HG03196 (cell line): ENCODE results near the gene STMN1.

Source experiments
- ATAC-seq: cut with Tn5 transposase; IDR thresholded peaks from one replicate; pipeline ENCODE4 v1.9.1; 2021; ENCODE audit not compliant: unreplicated experiment

STMN1 gene

GRCh38 chr1:25922056-25922970 lies 16.1 kb upstream of the STMN1 start:
- ATAC-seq, result no peak

GRCh38 chr1:25918615-25919014 lies 12.4 kb upstream of the STMN1 start:
- ATAC-seq, result no peak

DNA sequence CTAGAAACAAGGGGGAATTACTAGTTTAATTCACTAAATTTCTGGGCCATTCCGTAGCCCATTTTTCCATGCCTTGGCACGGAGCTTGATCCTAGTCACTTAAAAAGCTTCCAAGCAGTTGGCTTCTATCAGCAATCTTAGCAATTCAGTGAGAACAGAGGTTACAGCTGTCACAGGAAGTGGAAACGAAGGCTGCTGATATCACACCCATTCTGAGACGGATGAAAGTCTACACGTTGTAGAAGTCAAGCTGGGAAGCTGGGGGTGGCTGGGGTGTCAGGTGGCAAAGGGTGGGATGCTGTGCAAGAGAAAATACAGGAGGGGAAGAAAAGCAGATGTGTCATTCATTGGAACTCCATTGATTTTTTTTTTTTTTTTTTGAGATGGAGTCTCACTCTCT lies 11.8 kb upstream of the STMN1 start:
- no peak for ATAC-seq

- ATAC-seq, result no peak
Observed at GRCh38 chr1:25916460-25916859, 10.2 kb upstream of the STMN1 start.

DNA sequence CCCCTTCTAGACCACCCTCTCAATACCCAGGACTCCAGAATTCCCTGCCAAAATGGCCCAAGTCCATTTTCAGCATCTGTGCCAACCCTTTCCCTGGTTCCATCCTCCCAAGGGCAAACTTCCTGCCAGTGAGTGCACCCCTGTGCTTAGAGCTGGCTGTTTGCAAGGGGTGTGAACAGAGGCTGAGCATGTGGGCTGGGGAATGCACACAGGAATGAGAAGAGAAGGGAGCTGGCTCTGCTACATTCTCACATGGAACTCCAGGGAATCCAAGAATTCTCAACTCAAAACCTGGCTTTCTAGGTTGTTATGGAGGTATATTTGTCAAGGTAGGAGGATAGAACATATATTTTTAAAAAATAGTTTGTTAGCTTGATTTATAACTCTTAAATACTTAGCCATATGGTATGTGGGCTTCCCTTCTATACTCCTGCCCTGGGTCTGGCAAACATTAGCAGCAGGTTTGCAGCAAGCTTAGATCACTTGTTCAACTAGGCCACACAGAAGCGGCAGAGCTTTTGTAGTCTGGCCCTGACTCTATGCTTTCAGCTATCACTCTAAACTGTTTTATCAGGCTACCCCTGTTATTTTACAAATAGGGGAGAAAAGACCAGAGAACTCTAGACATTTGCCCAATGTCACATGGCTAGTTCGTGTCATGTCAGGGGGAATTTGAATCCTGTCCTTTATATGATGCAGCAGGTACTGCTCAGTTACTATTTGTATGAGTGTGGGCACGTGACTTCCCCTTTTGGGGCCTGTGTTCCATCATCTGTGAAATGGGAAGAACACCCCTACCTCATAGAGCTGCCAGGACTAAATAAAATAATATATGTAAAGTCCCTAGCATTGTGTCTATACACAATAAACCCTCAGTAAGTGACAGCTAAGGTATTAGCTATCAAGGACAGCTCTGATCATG lies 8.1 kb upstream of the STMN1 start:
- no peak for ATAC-seq

DNA sequence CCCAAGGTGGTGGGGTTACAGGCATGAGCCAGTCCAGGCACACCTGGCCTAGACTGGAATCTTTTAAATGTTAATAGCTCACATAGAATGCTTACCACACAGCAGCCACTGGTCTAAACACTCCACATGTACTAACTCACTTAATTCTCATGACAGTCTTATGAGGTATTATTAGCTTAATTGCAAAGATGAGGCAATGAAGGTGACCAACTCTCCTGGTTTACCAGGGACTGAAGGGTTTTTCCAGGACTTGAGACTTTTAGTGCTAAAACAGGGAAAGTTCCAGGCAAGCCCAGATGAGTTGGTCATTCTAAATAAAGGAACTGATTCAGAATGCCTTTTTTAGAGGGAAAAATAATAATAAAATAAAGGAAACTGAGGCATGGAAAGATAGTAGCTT lies 7.0 kb upstream of the STMN1 start:
- ATAC-seq, result no peak

GRCh38 chr1:25912076-25912831 lies 6.0 kb upstream of the STMN1 start:
- no peak for ATAC-seq

- ATAC-seq, result no peak
Observed at GRCh38 chr1:25911162-25911561, 4.9 kb upstream of the STMN1 start.

DNA sequence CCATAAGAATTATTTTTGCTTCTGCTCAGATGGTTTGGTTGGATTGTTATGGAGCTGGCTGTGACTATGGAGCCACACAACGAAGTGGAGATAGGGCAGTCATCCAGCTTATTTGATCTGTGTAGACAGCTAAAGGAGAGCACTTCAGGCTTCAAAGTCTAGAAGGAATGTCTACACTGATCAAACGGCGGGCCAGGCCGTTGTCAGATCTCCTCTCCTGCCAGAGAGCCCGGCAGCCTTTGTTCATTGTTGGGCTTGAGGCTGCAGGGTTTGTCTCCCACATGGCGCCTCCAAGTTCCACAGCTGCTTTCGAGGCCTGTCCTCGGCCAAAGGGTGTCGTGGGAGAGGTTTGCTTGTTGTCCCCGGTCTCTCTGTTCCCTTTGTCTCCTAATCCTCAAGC lies 2.8 kb upstream of the STMN1 start:
- no peak for ATAC-seq

GRCh38 chr1:25908161-25908560 lies 1.9 kb upstream of the STMN1 start:
- ATAC-seq, result no peak

DNA sequence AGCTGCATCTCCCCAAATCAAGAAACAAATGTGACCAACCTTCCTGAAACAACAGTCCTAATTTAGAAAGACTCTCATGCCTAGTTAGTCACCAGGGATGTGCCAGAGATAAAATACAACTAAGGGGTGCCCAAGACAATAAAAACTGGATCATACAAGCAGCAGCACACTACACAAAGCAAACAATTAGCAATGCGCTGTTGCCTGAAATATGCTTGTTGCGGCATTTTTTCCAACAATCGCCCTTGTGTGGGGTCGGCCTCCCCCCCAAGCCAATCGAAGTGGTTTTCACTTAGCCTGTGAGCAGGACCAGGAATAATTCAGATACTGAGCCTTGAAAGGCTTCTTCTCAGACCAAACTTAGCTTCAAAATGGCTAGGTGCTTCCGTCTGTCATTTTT lies 1.4 kb upstream of the STMN1 start:
- no peak for ATAC-seq

GRCh38 chr1:25906644-25907300 lies 553 bp upstream of the STMN1 start:
- peak; percentile 7 for ATAC-seq

GRCh38 chr1:25904943-25905679 lies 1.1 kb downstream of the STMN1 start:
- peak; percentile 58 for ATAC-seq

DNA sequence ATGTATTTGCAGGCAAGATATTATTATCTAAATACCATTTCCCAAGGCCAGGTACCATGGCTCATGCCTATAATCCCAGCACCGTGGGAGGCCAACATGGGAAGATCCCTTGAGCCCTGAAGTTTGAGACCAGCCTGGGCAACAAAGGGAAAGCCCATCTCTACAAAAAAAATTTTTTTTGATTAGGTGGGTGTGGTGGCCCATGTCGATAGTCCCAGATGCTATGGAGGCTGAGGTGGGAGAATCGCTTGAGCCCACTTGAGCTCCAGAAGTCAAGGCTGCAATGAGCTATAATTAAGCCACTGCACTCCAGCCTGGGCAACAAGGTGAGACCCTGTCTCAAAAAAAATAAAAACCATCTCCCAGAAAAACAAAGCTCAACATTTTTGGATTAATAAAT lies 2.2 kb downstream of the STMN1 start:
- ATAC-seq, result no peak

- no peak for ATAC-seq
Observed at GRCh38 chr1:25902462-25902861, 3.8 kb downstream of the STMN1 start.

DNA sequence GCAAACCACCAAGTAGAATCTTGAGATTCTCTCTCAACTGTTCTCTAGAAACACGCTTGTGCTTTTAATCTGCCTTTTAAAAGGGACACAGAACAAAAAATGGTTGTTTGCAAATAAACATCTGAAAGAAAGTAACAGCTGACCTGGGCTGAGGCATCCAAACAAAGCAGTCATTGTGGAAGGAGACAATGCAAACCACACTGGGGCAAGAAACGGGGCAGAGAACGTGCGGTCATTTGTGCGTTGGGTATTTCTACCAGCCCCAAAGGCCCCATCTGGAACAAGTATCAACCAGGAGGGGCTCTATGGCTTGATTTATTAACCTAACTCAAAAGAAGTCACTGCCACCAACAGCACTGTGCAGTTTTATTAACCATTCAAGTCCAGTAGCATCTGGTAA lies 6.0 kb downstream of the STMN1 start:
- no peak for ATAC-seq

DNA sequence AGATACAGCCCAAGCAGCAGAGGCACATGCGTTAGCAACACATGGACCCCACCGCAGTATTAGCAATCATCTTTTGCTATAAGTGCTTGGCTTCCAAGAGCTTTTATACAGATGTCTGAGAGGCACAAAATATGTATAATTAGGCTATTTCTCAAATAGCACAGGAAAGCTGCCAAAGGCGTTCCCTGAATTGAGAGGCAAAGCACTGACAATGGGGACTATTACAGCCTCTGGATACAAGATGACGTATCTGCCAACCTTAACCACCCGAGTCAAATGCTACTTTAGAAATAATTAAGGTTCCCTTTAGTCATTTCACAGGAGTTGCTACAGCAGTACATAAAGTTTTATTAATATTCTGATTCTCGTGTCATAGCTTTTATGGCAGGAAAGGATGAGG lies 6.4 kb downstream of the STMN1 start:
- no peak for ATAC-seq

- ATAC-seq, result no peak
Observed at GRCh38 chr1:25898223-25899015, 7.8 kb downstream of the STMN1 start.

DNA sequence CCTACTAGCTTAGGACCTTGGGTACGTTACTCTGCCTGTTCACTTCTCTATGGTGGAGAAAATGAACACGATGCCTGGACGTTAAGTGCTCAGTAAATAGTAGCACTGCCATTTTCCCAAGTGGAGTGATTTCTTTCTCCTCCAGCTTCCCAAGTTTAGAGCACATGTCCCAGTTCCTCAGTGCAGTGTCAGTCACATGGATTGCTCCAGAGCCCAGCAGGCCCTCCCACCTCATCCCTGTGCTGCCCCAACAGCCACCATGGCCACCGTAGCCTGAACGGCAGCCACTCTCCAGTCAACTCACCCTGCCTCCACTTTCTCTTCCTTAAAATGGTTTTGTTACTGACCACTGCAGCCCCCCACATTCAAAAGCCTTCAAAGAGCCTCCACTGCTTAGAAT lies 8.5 kb downstream of the STMN1 start:
- ATAC-seq, result no peak
